Stimulated activated CD8-positive, alpha-beta memory T cell treated with anti-CD3 and anti-CD28 coated beads, Interleukin-12 subunit alpha, Interleukin-12 subunit beta, amount 100 ng/mL, for 1 hour (primary cell): ENCODE data around the gene CNBD2.
"Not testable (repeated sequence)": the region's sequence is repeated elsewhere in the genome, so short reads cannot be mapped to it uniquely, and the experiment has no call there.

ENCODE experiments used
- DNase-seq: peaks from one replicate; pipeline ENCODE4 v3.0.0-alpha.2; 2020; ENCODE audit warnings: low read depth

Gene CNBD2

GRCh38 chr20:35967979-35968640 lies at the start of gene CNBD2:
Gene CNBD2, plus strand, starts transcription at chr20:35968590. Its CDS starts 173 bp downstream, at chr20:35968763.
- DNase-seq: no peak

- no peak for DNase-seq
Measured at GRCh38 chr20:35920523-35920922, 47.9 kb upstream of the CNBD2 start.

GRCh38 chr20:35929301-35929700 lies 39.1 kb upstream of the CNBD2 start:
- no peak for DNase-seq

GRCh38 chr20:35934050-35934449 lies 34.3 kb upstream of the CNBD2 start:
- no peak for DNase-seq

GRCh38 chr20:35939264-35939663 lies 29.1 kb upstream of the CNBD2 start:
- DNase-seq: no peak

- DNase-seq: no peak
Measured at GRCh38 chr20:35941620-35942019, 26.8 kb upstream of the CNBD2 start.

- no peak for DNase-seq
Measured at GRCh38 chr20:35942243-35942642, 26.1 kb upstream of the CNBD2 start.

- no peak for DNase-seq
Measured at GRCh38 chr20:35947489-35947888, 20.9 kb upstream of the CNBD2 start.

GRCh38 chr20:35947907-35948306 lies 20.5 kb upstream of the CNBD2 start:
- DNase-seq: no peak

- DNase-seq: no peak
Measured at GRCh38 chr20:35950093-35950492, 18.3 kb upstream of the CNBD2 start.

- DNase-seq: not testable (repeated sequence)
Measured at GRCh38 chr20:35952080-35952479, 16.3 kb upstream of the CNBD2 start.

GRCh38 chr20:35952480-35953386 lies 15.7 kb upstream of the CNBD2 start:
- no peak for DNase-seq

GRCh38 chr20:35953387-35954199 lies 14.8 kb upstream of the CNBD2 start:
- peak; percentile 44 for DNase-seq

GRCh38 chr20:35954200-35954906 lies 14.0 kb upstream of the CNBD2 start, which contains the start of gene SCAND1:
Gene SCAND1, minus strand, starts transcription at chr20:35954502. Its CDS starts 218 bp downstream, at chr20:35954284.
- peak; percentile 92 for DNase-seq

GRCh38 chr20:35954907-35955251 lies 13.5 kb upstream of the CNBD2 start:
- DNase-seq: no peak

- DNase-seq: no peak
Measured at GRCh38 chr20:35956616-35957015, 11.8 kb upstream of the CNBD2 start.

GRCh38 chr20:35959291-35959690 lies 9.1 kb upstream of the CNBD2 start:
- DNase-seq: not testable (repeated sequence)

GRCh38 chr20:35963878-35964277 lies 4.5 kb upstream of the CNBD2 start:
- no peak for DNase-seq

GRCh38 chr20:35968930-35969329 lies 540 bp downstream of the CNBD2 start:
- DNase-seq: no peak

- DNase-seq: no peak
Measured at GRCh38 chr20:35971981-35972380, 3.6 kb downstream of the CNBD2 start.

- no peak for DNase-seq
Measured at GRCh38 chr20:35972462-35972861, 4.1 kb downstream of the CNBD2 start.

- DNase-seq: no peak
Measured at GRCh38 chr20:35974256-35974655, 5.9 kb downstream of the CNBD2 start.
